Lower leg skin (tissue), 3 donors: Measurements from ENCODE around the gene CLASP2.
"Not testable (repeated sequence)": the region's sequence is repeated elsewhere in the genome, so short reads cannot be mapped to it uniquely, and the experiment has no call there.

Source experiments
- CTCF ChIP-seq, 3 donors: fragments of 450-650 bp; IDR thresholded peaks; one replicate each; pipeline ENCODE4 v1.5.1; 2016; ENCODE audit warnings: antibody characterized with exemption in 3 of 3, mild to moderate bottlenecking in 3 of 3, moderate library complexity in 2 of 3
- POLR2A ChIP-seq, 2 donors: fragments of 450-650 bp; IDR thresholded peaks; one replicate each; pipeline ENCODE4 v1.6.1; 2016 to 2017; ENCODE audit warnings: antibody characterized with exemption in 2 of 2, mild to moderate bottlenecking in 1 of 2, moderate library complexity in 1 of 2

- TF ChIP-seq CTCF, POLR2A (IDR thresholded peaks at IDR 0.05): not testable (repeated sequence)
Measured at GRCh38 chr3:33673436-33673835, 44.6 kb downstream of the CLASP2 start.
